ENCODE measurements around the gene MCM6. TPM values are rescaled to one million over a fixed set of nuclear protein-coding genes. Genes with fewer than 3 reads are reported as not detected.

MCM6 gene
- total RNA-seq, 1 experiment from 2014 or later: 84.8 TPM

DNA sequence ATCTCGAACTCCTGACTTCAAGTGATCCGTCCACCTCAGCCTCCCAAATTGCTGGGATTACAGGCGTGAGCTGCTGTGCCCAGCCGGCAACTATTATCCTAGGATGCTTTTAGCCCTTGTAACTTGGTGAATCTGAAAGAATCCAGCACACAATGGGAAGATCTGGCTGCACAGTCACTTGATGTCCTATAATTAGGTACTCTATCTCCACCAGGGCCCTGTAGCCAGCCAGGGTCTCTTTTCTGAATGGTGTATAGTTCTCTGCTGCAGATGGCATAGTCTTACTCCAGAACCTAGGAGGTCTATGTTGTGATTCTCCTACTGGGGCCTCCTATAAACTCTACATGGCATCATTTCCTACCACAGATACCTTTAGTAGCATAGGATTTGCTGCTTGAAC is 13.9 kb upstream of the MCM6 start:
- BruUV-seq (replicated peaks): no TSS peak
- H3K27ac ChIP-seq (ENCODE audit: low read depth, low read length): no peak overlapping the region
- no peaks in the 10 kb centered on the region for H3K4me1 ChIP-seq (ENCODE audit: control insufficient read depth in 1 of 2, insufficient read depth in 2 of 2, low read length in 2 of 2)
- TF ChIP-seq EZH2phosphoT487 (IDR thresholded peaks at IDR 0.05; ENCODE audit: borderline replicate concordance) (no peak), POLR2A (IDR thresholded peaks at IDR 0.05; ENCODE audit: borderline replicate concordance, extremely low read depth, insufficient read depth, insufficient read length) (no peak), YY1 (IDR thresholded peaks at IDR 0.05; ENCODE audit: extremely low read depth, insufficient replicate concordance, low read depth, low read length) (no peak), ZFX (IDR thresholded peaks at IDR 0.05) (no peak), FOSL1 (IDR thresholded peaks at IDR 0.05; ENCODE audit: low read depth) (no peak), EGR1 (IDR thresholded peaks at IDR 0.05; ENCODE audit: low read depth) (no peak), SP1 (IDR thresholded peaks at IDR 0.05; ENCODE audit: low read depth) (no peak), SIN3A (IDR thresholded peaks at IDR 0.05; ENCODE audit: low read depth) (no peak), ATF3 (IDR thresholded peaks at IDR 0.05) (no peak), CBX3 (IDR thresholded peaks at IDR 0.05; ENCODE audit: low read depth) (no peak), EZH2 (IDR thresholded peaks at IDR 0.05) (no peak), POLR2AphosphoS5 (IDR thresholded peaks at IDR 0.05; ENCODE audit: low read depth, low read length) (no peak), REST (IDR thresholded peaks at IDR 0.05; ENCODE audit: low read depth) (no peak), ZNF274 (IDR thresholded peaks at IDR 0.05; ENCODE audit: low read depth, low read length) (no peak), ELF1 (IDR thresholded peaks at IDR 0.05; ENCODE audit: borderline replicate concordance, low read depth) (no peak)
- TF ChIP-seq, protein P1, sequence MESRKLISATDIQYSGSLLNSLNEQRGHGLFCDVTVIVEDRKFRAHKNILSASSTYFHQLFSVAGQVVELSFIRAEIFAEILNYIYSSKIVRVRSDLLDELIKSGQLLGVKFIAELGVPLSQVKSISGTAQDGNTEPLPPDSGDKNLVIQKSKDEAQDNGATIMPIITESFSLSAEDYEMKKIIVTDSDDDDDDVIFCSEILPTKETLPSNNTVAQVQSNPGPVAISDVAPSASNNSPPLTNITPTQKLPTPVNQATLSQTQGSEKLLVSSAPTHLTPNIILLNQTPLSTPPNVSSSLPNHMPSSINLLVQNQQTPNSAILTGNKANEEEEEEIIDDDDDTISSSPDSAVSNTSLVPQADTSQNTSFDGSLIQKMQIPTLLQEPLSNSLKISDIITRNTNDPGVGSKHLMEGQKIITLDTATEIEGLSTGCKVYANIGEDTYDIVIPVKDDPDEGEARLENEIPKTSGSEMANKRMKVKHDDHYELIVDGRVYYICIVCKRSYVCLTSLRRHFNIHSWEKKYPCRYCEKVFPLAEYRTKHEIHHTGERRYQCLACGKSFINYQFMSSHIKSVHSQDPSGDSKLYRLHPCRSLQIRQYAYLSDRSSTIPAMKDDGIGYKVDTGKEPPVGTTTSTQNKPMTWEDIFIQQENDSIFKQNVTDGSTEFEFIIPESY (IDR thresholded peaks at IDR 0.05; ENCODE audit: extremely low read depth, insufficient replicate concordance, low read length): no peak
- TF ChIP-seq, protein P2, sequence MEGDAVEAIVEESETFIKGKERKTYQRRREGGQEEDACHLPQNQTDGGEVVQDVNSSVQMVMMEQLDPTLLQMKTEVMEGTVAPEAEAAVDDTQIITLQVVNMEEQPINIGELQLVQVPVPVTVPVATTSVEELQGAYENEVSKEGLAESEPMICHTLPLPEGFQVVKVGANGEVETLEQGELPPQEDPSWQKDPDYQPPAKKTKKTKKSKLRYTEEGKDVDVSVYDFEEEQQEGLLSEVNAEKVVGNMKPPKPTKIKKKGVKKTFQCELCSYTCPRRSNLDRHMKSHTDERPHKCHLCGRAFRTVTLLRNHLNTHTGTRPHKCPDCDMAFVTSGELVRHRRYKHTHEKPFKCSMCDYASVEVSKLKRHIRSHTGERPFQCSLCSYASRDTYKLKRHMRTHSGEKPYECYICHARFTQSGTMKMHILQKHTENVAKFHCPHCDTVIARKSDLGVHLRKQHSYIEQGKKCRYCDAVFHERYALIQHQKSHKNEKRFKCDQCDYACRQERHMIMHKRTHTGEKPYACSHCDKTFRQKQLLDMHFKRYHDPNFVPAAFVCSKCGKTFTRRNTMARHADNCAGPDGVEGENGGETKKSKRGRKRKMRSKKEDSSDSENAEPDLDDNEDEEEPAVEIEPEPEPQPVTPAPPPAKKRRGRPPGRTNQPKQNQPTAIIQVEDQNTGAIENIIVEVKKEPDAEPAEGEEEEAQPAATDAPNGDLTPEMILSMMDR (IDR thresholded peaks at IDR 0.05 in 2 of 3, conservative IDR thresholded peaks at IDR 0.05 in 1 of 3; ENCODE audit: borderline replicate concordance in 1 of 3, insufficient read depth in 1 of 3, low read depth in 2 of 3, low read length in 2 of 3): no peak
- no peaks in the 10 kb centered on the region for H3K9me2 ChIP-seq (ENCODE audit: insufficient read depth)
- POLR2A ChIA-PET: no interaction called here
- CTCF ChIA-PET: no interaction called here
- H4K20me1 ChIP-seq (ENCODE audit: insufficient read depth): no peaks in the 10 kb centered on the region
- H3K79me2 ChIP-seq (ENCODE audit: insufficient read depth, low read length): no peaks in the 10 kb centered on the region
- H3K9me3 ChIP-seq (ENCODE audit: control insufficient read depth in 1 of 2, insufficient read depth in 1 of 2, low read depth in 1 of 2, low read length in 2 of 2): no peaks in the 10 kb centered on the region
- no peaks in the 10 kb centered on the region for H3K36me3 ChIP-seq (ENCODE audit: control insufficient read depth in 1 of 2, insufficient read depth in 2 of 2, low read length in 2 of 2)
- intact Hi-C loops (cut with micrococcal nuclease): no loop called here
- no peak overlapping the region for H3K9ac ChIP-seq (ENCODE audit: low read length)
- no peaks in the 10 kb centered on the region for H3K27me3 ChIP-seq (ENCODE audit: insufficient read depth, low read length)
- ATAC-seq: no peak
- H3K4me3 ChIP-seq (replicated peaks in 1 of 2; ENCODE audit: low read depth in 1 of 2, low read length in 2 of 2): no peak overlapping the region
- no peak for DNase-seq (ENCODE audit: low read depth, low spot score)
- RAD21 ChIA-PET (ENCODE audit: low non-redundant PET in 1 of 2, low total read pairs in 2 of 2, uncharacterized antibody in 2 of 2, unreplicated experiment in 2 of 2): no interaction called here
- H3K4me2 ChIP-seq (ENCODE audit: low read length): no peak overlapping the region
- no peak overlapping the region for H2AFZ ChIP-seq (ENCODE audit: low read depth, low read length, poor library complexity, severe bottlenecking)

All from HCT116 (cell line).